Measurements from ENCODE around the gene ATXN10. TPM values are rescaled to one million over a fixed set of nuclear protein-coding genes. Genes with fewer than 3 reads are reported as not detected.

The ATXN10 gene
- total RNA-seq, 3 donors from 2014 or later = 59.9 to 136 (median 66.8) TPM

DNA sequence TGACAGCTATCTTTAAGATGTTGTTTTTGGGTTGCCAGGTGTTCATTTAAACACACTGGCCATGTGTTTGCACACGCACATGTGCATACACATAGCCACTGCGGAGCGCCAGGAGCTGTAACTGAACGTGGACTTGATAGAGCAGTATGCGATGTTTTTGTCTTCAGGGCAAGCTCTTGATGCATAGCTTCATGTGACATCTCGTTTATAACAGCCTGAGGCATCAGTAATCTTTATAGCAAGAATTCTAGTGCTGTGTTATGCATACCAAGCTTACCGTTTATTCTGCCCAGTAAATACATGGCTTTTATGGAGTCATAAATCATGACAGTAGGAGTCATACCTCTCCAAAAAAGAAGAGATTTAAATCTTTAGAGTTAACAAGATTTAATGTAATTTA is 87.0 kb downstream of the ATXN10 start:
- Histone ChIP-seq H3K4me3 (no peak overlapping the region), H3K9me3 (no peaks in the 10 kb centered on the region), H3K36me3 (ENCODE audit: low read depth) (no peaks in the 10 kb centered on the region), H3K4me1 (ENCODE audit: low read depth) (no peaks in the 10 kb centered on the region)
- ATAC-seq (no peak), DNase-seq (no peak)
- intact Hi-C loops (cut with DNase I, micrococcal nuclease) = no loop called here
- TF ChIP-seq, protein P1, sequence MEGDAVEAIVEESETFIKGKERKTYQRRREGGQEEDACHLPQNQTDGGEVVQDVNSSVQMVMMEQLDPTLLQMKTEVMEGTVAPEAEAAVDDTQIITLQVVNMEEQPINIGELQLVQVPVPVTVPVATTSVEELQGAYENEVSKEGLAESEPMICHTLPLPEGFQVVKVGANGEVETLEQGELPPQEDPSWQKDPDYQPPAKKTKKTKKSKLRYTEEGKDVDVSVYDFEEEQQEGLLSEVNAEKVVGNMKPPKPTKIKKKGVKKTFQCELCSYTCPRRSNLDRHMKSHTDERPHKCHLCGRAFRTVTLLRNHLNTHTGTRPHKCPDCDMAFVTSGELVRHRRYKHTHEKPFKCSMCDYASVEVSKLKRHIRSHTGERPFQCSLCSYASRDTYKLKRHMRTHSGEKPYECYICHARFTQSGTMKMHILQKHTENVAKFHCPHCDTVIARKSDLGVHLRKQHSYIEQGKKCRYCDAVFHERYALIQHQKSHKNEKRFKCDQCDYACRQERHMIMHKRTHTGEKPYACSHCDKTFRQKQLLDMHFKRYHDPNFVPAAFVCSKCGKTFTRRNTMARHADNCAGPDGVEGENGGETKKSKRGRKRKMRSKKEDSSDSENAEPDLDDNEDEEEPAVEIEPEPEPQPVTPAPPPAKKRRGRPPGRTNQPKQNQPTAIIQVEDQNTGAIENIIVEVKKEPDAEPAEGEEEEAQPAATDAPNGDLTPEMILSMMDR (IDR thresholded peaks at IDR 0.05) = no peak

DNA sequence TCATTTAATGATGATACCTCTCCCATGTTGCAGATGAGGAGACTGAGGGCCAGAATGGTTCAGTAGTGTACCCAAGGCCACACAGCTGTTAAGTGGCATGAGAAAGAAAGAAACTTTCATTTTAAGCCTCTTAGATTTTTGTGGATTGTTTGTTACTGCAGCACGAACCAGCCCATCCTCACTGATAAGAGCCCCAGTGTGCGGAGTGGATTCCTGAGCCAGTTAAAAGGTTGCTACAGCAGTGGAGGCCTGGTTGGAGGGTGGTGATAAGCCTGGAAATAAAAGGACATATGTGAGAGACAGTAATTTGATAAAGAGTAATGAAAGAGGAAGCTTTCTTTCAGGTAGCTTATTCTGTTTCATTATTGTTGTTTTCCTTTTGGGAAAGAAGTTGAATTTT is 89.0 kb downstream of the ATXN10 start:
- no peak overlapping the region for H3K4me3 ChIP-seq
- DNase-seq (no peak), ATAC-seq (no peak)
- H3K36me3 ChIP-seq (ENCODE audit: low read depth) = no peaks in the 10 kb centered on the region
- H3K4me1 ChIP-seq (ENCODE audit: low read depth) = no peaks in the 10 kb centered on the region
- TF ChIP-seq, protein P1 (IDR thresholded peaks at IDR 0.05) = no peak
- no peaks in the 10 kb centered on the region for H3K9me3 ChIP-seq
- intact Hi-C loops (cut with DNase I, micrococcal nuclease) = no loop called here

DNA sequence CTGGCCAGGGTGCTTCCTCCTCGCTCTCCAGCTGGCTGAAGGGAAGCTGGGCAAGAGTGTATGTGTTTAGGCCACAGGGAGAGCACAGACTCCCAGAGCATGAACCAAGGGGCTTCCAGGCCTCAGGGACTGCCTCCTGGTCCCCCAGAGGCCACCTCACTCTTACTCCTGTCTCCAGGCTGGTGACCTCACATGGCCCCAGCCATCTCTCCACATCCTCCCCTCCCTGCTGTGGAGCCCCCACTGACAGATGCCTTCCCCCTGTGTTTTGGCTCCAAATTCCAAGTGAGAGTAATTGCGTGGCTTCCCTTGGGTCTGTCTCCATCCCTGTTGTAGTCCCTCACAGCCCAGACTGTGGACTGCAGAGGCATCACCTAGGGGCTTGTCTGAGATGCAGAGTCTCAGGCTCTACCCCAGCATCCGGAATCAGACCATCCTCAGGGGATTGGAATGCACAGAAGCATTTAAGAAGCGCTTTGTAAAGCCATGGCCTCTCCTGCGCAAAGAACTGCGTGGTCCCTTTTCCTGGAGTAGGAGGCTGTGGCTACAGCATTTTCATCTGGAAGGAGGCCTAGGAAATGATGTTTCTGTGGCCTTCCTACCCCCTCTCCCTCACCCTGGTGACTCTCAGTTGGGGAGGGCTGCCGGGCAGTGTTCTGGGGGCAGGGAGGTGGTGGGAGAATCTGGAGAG is 91.1 kb downstream of the ATXN10 start:
- Histone ChIP-seq H3K9me3 (no peaks in the 10 kb centered on the region), H3K4me1 (ENCODE audit: low read depth) (no peaks in the 10 kb centered on the region), H3K4me3 (no peak overlapping the region), H3K36me3 (ENCODE audit: low read depth) (no peaks in the 10 kb centered on the region)
- ATAC-seq (no peak), DNase-seq (no peak)
- TF ChIP-seq, protein P1 (IDR thresholded peaks at IDR 0.05) = no peak
- intact Hi-C loops (cut with DNase I, micrococcal nuclease) = no loop called here

DNA sequence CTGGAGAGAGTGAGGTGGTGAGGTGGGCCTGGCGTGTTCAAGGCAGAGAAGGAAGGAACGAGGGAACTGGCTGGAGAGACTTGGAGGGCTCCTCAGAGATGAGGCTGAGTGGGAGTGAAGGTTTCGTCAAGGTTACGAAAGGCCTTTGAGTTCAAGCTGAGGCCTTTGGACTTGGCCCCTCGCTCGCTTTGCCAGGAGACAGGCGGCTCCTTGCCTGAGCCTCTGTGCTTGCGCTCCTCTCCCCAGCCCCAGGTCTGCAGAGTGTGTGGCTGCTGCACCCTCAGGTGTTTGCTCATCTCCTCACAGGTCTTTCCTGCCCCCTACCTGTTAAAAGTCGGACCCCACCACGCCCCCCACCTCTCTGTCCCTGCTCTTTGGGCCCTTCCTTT is 91.6 kb downstream of the ATXN10 start:
- no peaks in the 10 kb centered on the region for H3K9me3 ChIP-seq
- no peak overlapping the region for H3K4me3 ChIP-seq
- no peaks in the 10 kb centered on the region for H3K4me1 ChIP-seq (ENCODE audit: low read depth)
- DNase-seq (no peak), ATAC-seq (no peak)
- TF ChIP-seq, protein P1 (IDR thresholded peaks at IDR 0.05) = no peak
- no peaks in the 10 kb centered on the region for H3K36me3 ChIP-seq (ENCODE audit: low read depth)
- intact Hi-C loops (cut with DNase I, micrococcal nuclease) = no loop called here

DNA sequence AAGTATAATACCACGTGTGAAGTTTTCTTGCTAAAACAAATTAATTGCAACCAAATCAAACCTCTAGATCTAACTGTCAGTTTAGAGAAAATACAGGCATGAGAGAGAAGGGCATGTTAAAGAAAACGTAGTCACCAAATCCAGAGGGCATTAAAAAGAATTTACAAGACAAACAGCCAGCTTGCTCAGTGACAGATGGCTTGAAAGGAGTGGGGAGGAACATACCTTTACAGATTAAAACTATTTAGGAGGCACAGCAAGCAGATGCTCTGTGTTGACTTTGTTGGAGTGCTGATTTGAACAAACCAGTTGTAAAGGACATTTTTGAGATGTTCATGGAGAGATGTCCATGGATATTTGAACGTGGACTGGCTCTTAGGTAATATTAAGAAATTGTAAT is 96.9 kb downstream of the ATXN10 start:
- Histone ChIP-seq H3K9me3 (no peaks in the 10 kb centered on the region), H3K4me1 (ENCODE audit: low read depth) (no peaks in the 10 kb centered on the region), H3K4me3 (no peak overlapping the region), H3K36me3 (ENCODE audit: low read depth) (no peaks in the 10 kb centered on the region)
- intact Hi-C loops (cut with DNase I, micrococcal nuclease) = no loop called here
- DNase-seq = no peak
- no peak for ATAC-seq
- TF ChIP-seq, protein P1 (IDR thresholded peaks at IDR 0.05) = no peak
